SKM-1 treated with dmso at 0.1 percent for 144 hours (cell line): ENCODE results near the gene ADD3.
"Not testable (repeated sequence)": the region's sequence is repeated elsewhere in the genome, so short reads cannot be mapped to it uniquely, and the experiment has no call there.

Experiments used
- DNase-seq: peaks from one replicate; lab custom pipeline; 2025; ENCODE audit not compliant: unreplicated experiment; lab: John Stamatoyannopoulos, UW

Gene ADD3

GRCh38 chr10:109975244-109976190 is 32.3 kb upstream of the ADD3 start:
- no peak for DNase-seq

- DNase-seq = peak; percentile 18
Measured at GRCh38 chr10:109976681-109977080, 31.1 kb upstream of the ADD3 start.

- no peak for DNase-seq
Measured at GRCh38 chr10:109977382-109977806, 30.4 kb upstream of the ADD3 start.

- peak; percentile 43 for DNase-seq
Measured at GRCh38 chr10:109978481-109978880, 29.3 kb upstream of the ADD3 start.

GRCh38 chr10:109979215-109979614 is 28.6 kb upstream of the ADD3 start:
- DNase-seq = no peak

DNA sequence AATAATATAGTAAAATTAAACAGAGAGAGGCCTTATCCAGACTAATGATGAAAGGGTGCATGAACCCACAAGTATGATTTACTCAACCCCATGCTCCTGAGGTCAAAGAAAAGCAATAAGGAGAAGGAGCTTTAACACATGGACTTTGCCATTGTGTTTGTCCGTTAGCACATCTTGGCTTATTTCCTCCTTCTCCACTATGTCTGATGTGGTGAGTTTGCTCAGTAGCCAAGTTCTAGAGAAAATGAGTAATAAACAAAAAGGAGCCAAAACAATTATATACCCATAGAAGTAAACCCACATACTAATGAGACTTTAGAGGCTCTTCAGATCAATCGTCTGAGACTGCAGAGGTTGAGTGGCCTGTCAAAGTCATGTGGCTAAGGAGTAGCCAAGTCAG is 26.1 kb upstream of the ADD3 start:
- no peak for DNase-seq

GRCh38 chr10:109982123-109982522 is 25.7 kb upstream of the ADD3 start:
- no peak for DNase-seq

GRCh38 chr10:109982812-109983211 is 25.0 kb upstream of the ADD3 start:
- DNase-seq = no peak

GRCh38 chr10:109984013-109984412 is 23.8 kb upstream of the ADD3 start:
- DNase-seq = no peak

DNA sequence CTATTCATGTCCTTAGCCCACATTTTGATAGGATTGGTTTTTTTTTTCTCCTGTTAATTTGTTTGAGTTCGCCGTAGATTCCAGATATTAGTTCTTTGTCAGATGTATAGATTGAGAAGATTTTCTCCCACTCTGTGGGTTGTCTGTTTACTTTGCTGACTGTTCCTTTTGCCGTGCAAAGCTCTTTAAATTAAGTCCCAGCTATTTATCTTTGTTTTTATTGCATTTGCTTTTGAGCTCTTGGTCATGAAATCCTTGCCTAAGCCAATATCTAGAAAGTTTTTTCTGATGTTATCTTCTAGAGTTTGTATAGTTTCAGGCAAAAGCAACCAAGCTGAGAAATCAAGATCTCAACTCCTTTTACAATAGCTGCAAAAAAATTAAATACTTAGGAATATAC is 22.0 kb upstream of the ADD3 start:
- not testable (repeated sequence) for DNase-seq

DNA sequence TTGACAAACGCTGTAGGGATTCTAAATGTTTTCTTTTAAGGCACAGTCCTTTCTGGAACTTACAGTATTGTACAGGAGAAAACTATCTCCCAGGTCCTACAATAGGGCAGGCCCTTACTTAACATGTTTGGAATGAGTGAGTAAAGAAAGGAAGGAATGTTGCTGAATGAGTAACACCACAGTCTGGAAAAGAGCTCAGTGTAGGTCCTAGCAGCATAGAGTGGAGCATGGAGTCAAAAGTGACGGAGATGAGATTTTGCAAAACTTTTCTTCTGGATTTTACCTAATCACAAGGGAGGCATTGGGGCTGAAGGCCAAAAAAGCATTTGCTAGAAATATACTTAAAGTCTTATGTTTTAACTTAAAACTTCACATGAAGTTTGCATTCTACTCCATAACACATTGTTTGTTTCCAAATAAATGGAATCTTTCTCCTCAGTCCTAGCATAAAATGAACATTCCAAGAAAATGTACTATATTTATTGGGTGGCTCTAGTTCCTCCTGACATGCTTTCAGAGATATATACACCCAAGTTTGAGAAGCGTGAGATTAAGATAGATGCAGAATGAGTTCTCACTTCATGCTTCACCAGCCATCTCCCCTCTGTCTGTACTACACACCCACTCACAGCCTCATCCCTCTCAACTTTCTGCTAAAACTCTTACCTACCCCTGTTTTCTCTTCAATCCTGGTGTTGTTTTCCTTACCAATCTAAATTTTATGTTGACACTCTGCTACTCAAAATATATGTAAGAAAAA is 20.2 kb upstream of the ADD3 start:
- no peak for DNase-seq

DNA sequence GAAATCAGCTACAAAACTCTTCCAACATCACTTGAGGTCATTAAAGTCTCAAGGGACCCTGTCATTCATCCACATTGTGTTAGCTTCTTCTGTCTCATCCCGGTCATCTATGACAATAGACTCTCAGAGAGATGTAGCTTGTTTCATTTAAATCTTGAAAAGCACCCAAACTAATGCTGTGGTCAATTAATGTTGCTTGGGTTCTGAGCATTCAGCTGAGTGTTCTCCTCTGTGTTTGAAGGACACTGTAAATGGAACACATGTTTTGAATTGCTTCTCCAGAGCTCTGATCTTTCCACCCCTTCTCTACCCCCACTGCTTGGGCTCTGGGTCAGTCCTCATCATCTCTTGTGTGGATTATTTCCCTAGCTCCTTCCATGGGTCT is 19.6 kb upstream of the ADD3 start:
- DNase-seq = no peak

DNA sequence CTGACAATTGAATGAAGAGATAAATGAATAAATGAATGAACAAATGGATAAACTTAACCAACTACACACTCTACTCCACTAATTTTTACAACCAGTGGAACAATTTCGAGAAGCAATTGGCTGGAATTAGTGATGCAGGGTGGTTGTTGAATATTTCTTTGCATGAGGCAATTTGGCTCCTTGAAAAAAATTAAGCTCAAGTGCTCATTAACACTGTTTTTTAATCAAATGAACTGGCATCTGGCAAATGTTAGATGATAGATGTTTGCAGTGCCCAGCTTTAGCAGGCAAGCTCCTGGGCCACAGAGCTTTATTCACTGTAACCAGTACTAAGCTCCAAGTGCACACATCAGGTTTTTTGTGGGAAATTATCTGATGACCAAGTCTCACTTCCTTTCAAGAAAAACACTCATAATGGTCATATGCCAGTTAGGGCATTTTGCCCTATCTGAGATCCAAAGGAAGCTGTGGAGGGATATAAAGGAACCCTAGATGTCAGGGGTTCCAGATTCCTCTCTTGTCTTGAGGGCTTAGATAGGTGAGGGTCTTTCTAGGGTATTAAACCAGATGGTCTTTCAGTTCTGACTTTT is 16.4 kb upstream of the ADD3 start:
- no peak for DNase-seq

GRCh38 chr10:109992485-109992884 is 15.3 kb upstream of the ADD3 start:
- DNase-seq = no peak

GRCh38 chr10:109993551-109994330 is 14.0 kb upstream of the ADD3 start:
- DNase-seq = no peak

- no peak for DNase-seq
Measured at GRCh38 chr10:109994711-109995577, 12.8 kb upstream of the ADD3 start.

- no peak for DNase-seq
Measured at GRCh38 chr10:109995595-109995994, 12.2 kb upstream of the ADD3 start.

DNA sequence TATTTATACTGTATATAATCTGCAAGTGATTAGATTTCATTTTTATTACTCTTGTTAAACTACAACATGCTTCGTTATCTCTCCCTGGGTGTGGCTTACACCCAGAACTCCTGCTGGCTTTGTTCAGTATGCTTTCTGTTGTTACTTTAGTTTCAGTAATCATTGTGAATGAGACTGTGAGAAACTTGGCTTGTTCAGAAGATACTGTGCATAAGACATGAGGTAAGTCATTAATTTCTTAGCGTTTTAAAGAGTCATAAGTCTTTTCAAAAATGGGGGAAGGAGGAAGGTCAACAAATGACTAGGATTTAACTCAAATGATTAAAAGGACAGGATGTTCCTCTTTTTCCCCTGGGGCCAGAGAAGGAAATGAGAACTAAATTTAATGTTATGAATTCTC is 11.6 kb upstream of the ADD3 start:
- DNase-seq = peak; percentile 60

DNA sequence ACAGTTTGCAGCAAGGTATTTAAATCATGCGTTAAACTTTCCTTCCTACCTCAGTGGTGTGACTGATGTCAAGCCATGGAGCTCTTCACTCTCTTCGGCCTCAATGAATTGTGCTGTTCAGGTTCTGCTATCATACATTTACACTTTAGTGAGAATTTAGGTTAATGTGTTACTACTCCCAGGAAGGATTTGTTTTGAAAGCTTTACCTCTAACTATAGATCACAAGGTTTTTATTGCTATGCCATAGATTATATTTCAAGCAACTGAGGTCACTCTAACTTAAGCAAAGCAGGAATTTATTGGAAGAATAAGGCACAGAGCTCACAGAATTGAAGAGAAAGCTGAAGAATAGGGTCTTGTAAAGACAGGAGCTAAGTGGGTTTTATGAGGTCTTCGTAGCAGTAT is 11.0 kb upstream of the ADD3 start:
- DNase-seq = no peak

- DNase-seq = no peak
Measured at GRCh38 chr10:109997233-109997632, 10.6 kb upstream of the ADD3 start.
